ENCODE measurements around the gene TNXB. TPM values are rescaled to one million over a fixed set of nuclear protein-coding genes. Genes with fewer than 3 reads are reported as not detected.
"Not testable (repeated sequence)": the region's sequence is repeated elsewhere in the genome, so short reads cannot be mapped to it uniquely, and the experiment has no call there.

Gene TNXB
- total RNA-seq, 1 experiment from 2014 or later = 10.6 TPM

GRCh38 chr6:32068867-32069266, 40.3 kb downstream of the TNXB start:
- no peak for TF ChIP-seq CTCF (IDR thresholded peaks at IDR 0.05; ENCODE audit: unreplicated experiment)
- peaks cover 27% of the 10 kb centered on the region for H3K27me3 Mint-ChIP-seq (ENCODE audit: unreplicated experiment)
- no peaks in the 10 kb centered on the region for H3K36me3 Mint-ChIP-seq (ENCODE audit: insufficient read depth, unreplicated experiment)
- H3K27ac Mint-ChIP-seq (ENCODE audit: unreplicated experiment) = no peak overlapping the region
- CTCF ChIA-PET = no interaction called here
- no peak overlapping the region for H3K4me3 Mint-ChIP-seq (ENCODE audit: low read depth, unreplicated experiment)
- DNase-seq = no peak
- H3K9me3 Mint-ChIP-seq (ENCODE audit: low read depth, unreplicated experiment) = no peaks in the 10 kb centered on the region
- no TSS peak for BruUV-seq (replicated peaks)
- intact Hi-C loops (cut with micrococcal nuclease; ENCODE audit: unreplicated experiment) = no loop called here
- H3K4me1 Mint-ChIP-seq (ENCODE audit: low read depth, unreplicated experiment) = no peaks in the 10 kb centered on the region

GRCh38 chr6:32068315-32068714, 40.8 kb downstream of the TNXB start:
- H3K4me3 Mint-ChIP-seq (ENCODE audit: low read depth, unreplicated experiment); H3K4me1 Mint-ChIP-seq (ENCODE audit: low read depth, unreplicated experiment); CTCF ChIA-PET; DNase-seq; H3K27ac Mint-ChIP-seq (ENCODE audit: unreplicated experiment); H3K36me3 Mint-ChIP-seq (ENCODE audit: insufficient read depth, unreplicated experiment); intact Hi-C loops (cut with micrococcal nuclease; ENCODE audit: unreplicated experiment); H3K9me3 Mint-ChIP-seq (ENCODE audit: low read depth, unreplicated experiment); BruUV-seq (replicated peaks): not testable (repeated sequence)
- H3K27me3 Mint-ChIP-seq (ENCODE audit: unreplicated experiment) = peaks cover 27% of the 10 kb centered on the region

GRCh38 chr6:32067521-32067920, 41.6 kb downstream of the TNXB start:
- H3K27ac Mint-ChIP-seq (ENCODE audit: unreplicated experiment); intact Hi-C loops (cut with micrococcal nuclease; ENCODE audit: unreplicated experiment); BruUV-seq (replicated peaks): not testable (repeated sequence)

GRCh38 chr6:32064706-32065105, 44.4 kb downstream of the TNXB start:
- DNase-seq = no peak
- Mint-ChIP-seq H3K9me3 (ENCODE audit: low read depth, unreplicated experiment) (no peaks in the 10 kb centered on the region), H3K36me3 (ENCODE audit: insufficient read depth, unreplicated experiment) (no peaks in the 10 kb centered on the region), H3K27ac (ENCODE audit: unreplicated experiment) (no peak overlapping the region), H3K4me3 (ENCODE audit: low read depth, unreplicated experiment) (no peak overlapping the region), H3K27me3 (ENCODE audit: unreplicated experiment) (peaks cover 11% of the 10 kb centered on the region), H3K4me1 (ENCODE audit: low read depth, unreplicated experiment) (no peaks in the 10 kb centered on the region)
- CTCF ChIA-PET = no interaction called here
- TF ChIP-seq CTCF (IDR thresholded peaks at IDR 0.05; ENCODE audit: unreplicated experiment) = no peak
- intact Hi-C loops (cut with micrococcal nuclease; ENCODE audit: unreplicated experiment) = no loop called here
- no TSS peak for BruUV-seq (replicated peaks)

More at GRCh38 chr6:32067521-32067920, 41.6 kb downstream of the TNXB start:
- peaks cover 27% of the 10 kb centered on the region for H3K27me3 Mint-ChIP-seq (ENCODE audit: unreplicated experiment)
- DNase-seq; CTCF ChIA-PET; H3K4me3 Mint-ChIP-seq (ENCODE audit: low read depth, unreplicated experiment); H3K4me1 Mint-ChIP-seq (ENCODE audit: low read depth, unreplicated experiment); H3K9me3 Mint-ChIP-seq (ENCODE audit: low read depth, unreplicated experiment); H3K36me3 Mint-ChIP-seq (ENCODE audit: insufficient read depth, unreplicated experiment): not testable (repeated sequence)

- CTCF ChIA-PET = interaction anchor here (0.6 kb wide), 1 partner anchor 401 kb away, joined by 3 read pairs; no protein-coding TSS in a partner anchor
- no peak for TF ChIP-seq CTCF (IDR thresholded peaks at IDR 0.05; ENCODE audit: unreplicated experiment)
- intact Hi-C loops (cut with micrococcal nuclease; ENCODE audit: unreplicated experiment) = no loop called here
- Mint-ChIP-seq H3K9me3 (ENCODE audit: low read depth, unreplicated experiment) (no peaks in the 10 kb centered on the region), H3K4me3 (ENCODE audit: low read depth, unreplicated experiment) (no peak overlapping the region), H3K27me3 (ENCODE audit: unreplicated experiment) (peaks cover 25% of the 10 kb centered on the region), H3K36me3 (ENCODE audit: insufficient read depth, unreplicated experiment) (no peaks in the 10 kb centered on the region), H3K4me1 (ENCODE audit: low read depth, unreplicated experiment) (no peaks in the 10 kb centered on the region), H3K27ac (ENCODE audit: unreplicated experiment) (no peak overlapping the region)
- DNase-seq = no peak
- BruUV-seq (replicated peaks) = no TSS peak
Observed at GRCh38 chr6:32060966-32061655, 48.0 kb downstream of the TNXB start.

Data from Calu3 (cell line).